Activated CD4-positive, alpha-beta T cell treated with anti-CD3 and anti-CD28 coated beads for 4 hours (primary cell): ENCODE measurements around the gene TKFC.

Source experiments
- DNase-seq, 2 donors: peaks; one replicate each; pipeline ENCODE4 v3.0.0-alpha.2; 2020

Gene TKFC

GRCh38 chr11:61325649-61326414 lies 7.2 kb upstream of the TKFC start:
- DNase-seq = no peak

- no peak for DNase-seq
These were observed 5.4 kb upstream of the TKFC start for GRCh38 chr11:61327669-61328071.

DNA sequence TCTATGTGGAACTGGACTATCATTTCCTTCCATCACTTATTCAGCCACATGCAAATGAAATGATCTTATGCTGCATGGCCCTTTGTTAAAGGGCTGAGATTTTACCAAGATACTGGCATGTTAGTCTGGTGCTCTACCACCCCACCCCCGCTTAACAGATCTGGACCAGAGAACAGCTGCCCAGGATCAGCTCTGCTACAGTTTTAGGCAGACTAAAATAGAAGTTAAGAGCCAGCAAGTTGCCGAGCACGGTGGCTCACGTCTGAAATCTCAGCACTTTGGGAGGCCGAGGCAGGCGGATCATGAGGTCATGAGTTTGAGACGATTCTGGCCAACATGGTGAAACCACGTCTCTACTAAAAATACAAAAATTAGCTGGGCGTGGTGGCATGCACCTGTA lies 4.7 kb upstream of the TKFC start:
- DNase-seq = no peak

GRCh38 chr11:61329871-61330270 lies 3.2 kb upstream of the TKFC start:
- no peak for DNase-seq

DNA sequence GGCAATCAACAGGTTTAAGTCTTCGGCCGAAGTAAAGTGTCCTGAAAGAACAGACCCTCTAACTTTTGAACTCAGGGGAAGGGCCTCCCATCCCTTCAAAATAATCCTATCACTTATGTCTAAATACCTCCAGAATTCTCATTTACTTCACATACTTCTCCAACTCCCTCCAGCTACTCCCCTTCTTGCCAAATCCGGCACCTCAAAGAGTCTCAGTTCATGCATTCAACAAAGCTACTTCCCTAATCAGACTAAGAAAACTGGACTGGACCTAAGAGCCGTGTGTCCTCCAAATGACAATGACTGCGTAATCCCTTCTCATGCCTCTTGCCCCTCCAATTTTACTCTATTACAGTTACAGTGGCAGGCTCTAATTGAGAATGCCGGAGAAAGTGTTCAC lies 1.4 kb upstream of the TKFC start:
- no peak for DNase-seq

DNA sequence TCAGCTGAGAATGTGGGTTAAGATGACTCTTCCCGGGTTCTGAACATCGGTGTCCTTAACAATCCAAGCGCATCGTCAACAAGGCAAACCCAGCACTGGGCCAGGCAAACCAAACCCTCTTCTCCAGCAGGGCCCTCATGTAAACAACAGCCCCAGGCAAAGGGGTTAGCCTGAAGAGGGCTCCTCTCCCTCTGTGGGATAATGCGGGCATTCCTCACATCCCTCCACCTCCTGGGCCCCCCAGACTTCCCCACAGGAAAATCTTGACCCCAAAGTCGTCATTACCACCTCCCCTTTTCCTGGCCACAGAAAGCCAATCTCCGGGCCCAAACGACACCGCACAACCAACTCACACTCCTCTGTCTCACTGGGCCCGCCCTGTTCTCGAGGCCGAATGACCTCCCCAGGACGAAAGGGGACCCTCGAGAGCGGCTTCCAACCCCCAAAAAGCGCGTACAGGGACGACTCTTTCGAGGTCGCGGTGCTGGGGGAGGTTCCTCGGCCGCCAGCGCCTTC lies 689 bp upstream of the TKFC start:
- DNase-seq = no peak

- no peak for DNase-seq
These were observed 764 bp downstream of the TKFC start for GRCh38 chr11:61333550-61334433.

GRCh38 chr11:61334434-61335354 lies 1.7 kb downstream of the TKFC start:
- no peak for DNase-seq

GRCh38 chr11:61335355-61335710 lies 2.3 kb downstream of the TKFC start:
- no peak for DNase-seq

DNA sequence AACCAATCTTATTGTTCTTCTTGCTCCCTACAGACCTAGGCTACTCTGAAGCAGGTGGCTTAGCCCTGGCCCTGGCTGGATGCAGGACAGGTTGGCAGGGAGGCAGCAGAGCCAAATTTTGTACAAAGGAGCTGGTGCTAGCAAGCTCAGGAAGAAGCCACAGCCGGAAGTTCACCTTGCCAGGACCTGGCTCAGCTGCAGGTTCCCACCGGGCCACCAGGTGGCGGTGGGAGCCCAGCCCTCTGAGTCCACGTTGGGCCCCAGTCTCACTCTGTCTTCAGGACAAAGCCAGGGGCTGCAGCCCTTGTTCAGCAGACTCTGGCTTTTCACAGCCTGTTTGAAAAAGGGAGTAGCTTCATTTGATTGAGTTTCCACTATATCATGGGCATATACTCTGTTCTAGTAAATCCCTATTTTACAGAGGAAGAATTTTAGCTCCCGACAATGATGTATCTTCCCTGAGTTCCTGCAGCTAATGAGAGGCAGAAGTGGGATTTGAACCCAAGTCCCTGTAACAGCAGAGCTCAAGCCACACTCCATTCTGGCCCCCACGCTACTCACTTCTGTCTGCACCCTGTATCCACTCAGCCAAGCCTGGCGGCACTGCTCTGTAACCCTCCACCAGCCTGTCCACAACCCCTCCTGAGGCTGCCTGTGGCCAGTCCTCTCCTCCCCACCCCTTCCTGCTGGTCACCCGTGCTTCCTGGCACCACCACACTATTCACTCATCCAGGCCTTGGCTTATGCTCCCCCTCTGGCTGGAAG lies 3.3 kb downstream of the TKFC start:
- DNase-seq = peak; percentile 78 to 80

- no peak for DNase-seq
These were observed 4.9 kb downstream of the TKFC start for GRCh38 chr11:61337706-61338470.

- no peak for DNase-seq
These were observed 5.9 kb downstream of the TKFC start for GRCh38 chr11:61338783-61339489.

DNA sequence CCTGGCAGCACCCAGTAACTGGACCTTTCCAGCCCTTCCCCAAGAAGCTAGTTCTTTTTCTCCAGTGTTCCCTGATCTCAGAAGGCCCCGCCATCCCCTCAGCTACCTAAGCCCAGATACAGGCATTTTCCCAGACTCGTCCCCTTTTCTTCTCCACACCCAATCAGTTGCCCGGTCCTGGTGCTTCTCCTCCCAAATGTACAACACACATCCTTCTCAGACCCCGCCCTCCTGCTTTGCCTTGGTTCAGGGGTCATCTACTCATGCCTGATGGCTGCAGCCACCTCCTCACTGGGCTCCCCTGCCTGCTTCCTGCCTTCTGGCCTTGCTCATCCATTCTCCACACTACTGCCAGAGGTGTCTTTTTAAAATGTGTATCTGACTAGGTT lies 6.5 kb downstream of the TKFC start:
- no peak for DNase-seq

GRCh38 chr11:61340979-61341378 lies 8.0 kb downstream of the TKFC start:
- DNase-seq = no peak

- DNase-seq = no peak
These were observed 8.7 kb downstream of the TKFC start for GRCh38 chr11:61341706-61342105.

DNA sequence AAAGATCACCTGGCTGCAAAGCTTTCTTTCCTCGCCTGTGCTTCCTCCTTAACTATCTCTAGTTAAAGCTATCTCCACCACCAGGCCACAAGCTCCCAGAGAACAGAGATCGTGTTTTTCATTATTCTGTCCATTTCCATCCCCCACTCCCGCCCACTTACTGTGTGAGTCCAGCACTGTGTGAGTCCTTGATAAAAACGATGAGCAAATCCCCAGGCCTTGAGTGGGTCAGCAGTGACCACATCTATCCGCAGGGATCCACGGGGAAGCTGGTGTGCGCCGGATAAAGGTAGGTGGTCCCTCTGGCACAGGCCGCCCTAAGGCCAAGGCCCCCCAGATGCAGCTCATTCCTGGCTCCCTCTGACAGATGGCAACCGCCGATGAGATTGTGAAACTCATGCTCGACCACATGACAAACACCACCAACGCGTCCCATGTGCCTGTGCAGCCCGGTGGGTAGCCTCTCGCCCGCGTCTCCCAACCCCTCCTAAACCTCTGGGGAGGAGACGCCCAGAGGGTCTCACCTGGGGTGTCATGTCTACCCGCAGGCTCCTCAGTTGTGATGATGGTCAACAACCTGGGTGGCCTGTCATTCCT lies 9.3 kb downstream of the TKFC start:
- no peak for DNase-seq

- no peak for DNase-seq
These were observed 11.0 kb downstream of the TKFC start for GRCh38 chr11:61343792-61344745.

DNA sequence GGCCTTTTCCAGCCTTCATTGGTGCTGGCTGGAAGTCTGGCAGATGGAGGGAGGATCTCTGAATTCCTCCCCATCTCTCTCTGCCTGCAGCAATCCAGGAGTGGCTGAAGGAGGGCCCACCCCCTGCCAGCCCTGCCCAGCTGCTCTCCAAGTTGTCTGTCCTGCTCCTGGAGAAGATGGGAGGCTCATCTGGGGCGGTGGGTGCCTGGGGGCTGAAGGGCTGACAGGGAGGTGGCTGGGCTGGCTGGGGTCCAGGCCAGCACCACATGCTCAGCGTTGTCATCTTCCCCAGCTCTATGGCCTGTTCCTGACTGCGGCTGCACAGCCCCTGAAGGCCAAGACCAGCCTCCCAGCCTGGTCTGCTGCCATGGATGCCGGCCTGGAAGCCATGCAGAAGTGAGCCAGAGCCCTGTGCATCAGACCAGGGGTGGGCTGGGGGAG lies 12.2 kb downstream of the TKFC start:
- no peak for DNase-seq
